SK-N-SH treated with all-trans-retinoic acid at 6 μM for 48 hours (cell line): ENCODE data around the gene CDT1.

Experiments
- ATAC-seq: fragments of 200-7000 bp; cut with Tn5 transposase; 3 replicates; pipeline ENCODE4 v1.9.1; 2020; ENCODE audit warnings: mild to moderate bottlenecking, moderate library complexity
- ARNTL ChIP-seq: fragments of 450-650 bp; formaldehyde crosslinking; IDR thresholded peaks from 2 replicates; pipeline ENCODE4 v1.5.0; 2020; ENCODE audit warnings: low read depth, mild to moderate bottlenecking, moderate library complexity, borderline replicate concordance
- CREB5 ChIP-seq: fragments of 250-450 bp; sonication (Bioruptor Pico); IDR thresholded peaks from 2 replicates; pipeline ENCODE4 v1.5.1; 2020; ENCODE audit warnings: low read depth, mild to moderate bottlenecking, moderate library complexity
- CSDC2 ChIP-seq: fragments of 250-450 bp; sonication (Bioruptor Pico); IDR thresholded peaks from 2 replicates; pipeline ENCODE4 v1.5.0; 2020; ENCODE audit warnings: mild to moderate bottlenecking, moderate library complexity
- ESRRG ChIP-seq: fragments of 250-450 bp; sonication (Bioruptor Pico); IDR thresholded peaks from 2 replicates; pipeline ENCODE4 v1.6.1; 2021; ENCODE audit warnings: mild to moderate bottlenecking
- GLIS3 ChIP-seq: fragments of 250-450 bp; sonication (Bioruptor Pico); IDR thresholded peaks from 2 replicates; pipeline ENCODE4 v1.5.0; 2020; ENCODE audit warnings: mild to moderate bottlenecking, moderate library complexity
- OSR1 ChIP-seq: fragments of 250-450 bp; sonication (Bioruptor Pico); IDR thresholded peaks from 2 replicates; pipeline ENCODE4 v1.8.0; 2022; ENCODE audit warnings: moderate library complexity, mild to moderate bottlenecking, inconsistent platforms
- POU6F1 ChIP-seq: fragments of 250-450 bp; sonication (Bioruptor Pico); IDR thresholded peaks from 2 replicates; pipeline ENCODE4 v1.8.0; 2021; ENCODE audit warnings: low read depth, mild to moderate bottlenecking, moderate library complexity, borderline replicate concordance
- PPARA ChIP-seq: fragments of 250-450 bp; sonication (Bioruptor Pico); IDR thresholded peaks from 2 replicates; pipeline ENCODE4 v1.5.0; 2020; ENCODE audit warnings: mild to moderate bottlenecking, borderline replicate concordance
- RARB ChIP-seq: fragments of 250-450 bp; sonication (Bioruptor Pico); IDR thresholded peaks from 2 replicates; pipeline ENCODE4 v1.8.0; 2021; ENCODE audit warnings: mild to moderate bottlenecking, moderate library complexity
- SNAI2 ChIP-seq: fragments of 250-450 bp; sonication (Bioruptor Pico); IDR thresholded peaks from 2 replicates; pipeline ENCODE4 v1.5.0; 2020; ENCODE audit warnings: mild to moderate bottlenecking, moderate library complexity
- TCF4 ChIP-seq: fragments of 250-450 bp; sonication (Bioruptor Pico); IDR thresholded peaks from 2 replicates; pipeline ENCODE4 v1.8.0; 2021; ENCODE audit warnings: mild to moderate bottlenecking, moderate library complexity, borderline replicate concordance
- TOX ChIP-seq: fragments of 250-450 bp; sonication (Bioruptor Pico); IDR thresholded peaks from 2 replicates; pipeline ENCODE4 v1.8.0; 2021; ENCODE audit warnings: mild to moderate bottlenecking, moderate library complexity, borderline replicate concordance
- ZFP3 ChIP-seq: fragments of 250-450 bp; sonication (Bioruptor Pico); IDR thresholded peaks from 2 replicates; pipeline ENCODE4 v1.5.0; 2020; ENCODE audit warnings: mild to moderate bottlenecking, moderate library complexity
- ZFP30 ChIP-seq: fragments of 450-650 bp; formaldehyde crosslinking; IDR thresholded peaks from 2 replicates; pipeline ENCODE4 v1.5.0; 2022; ENCODE audit warnings: mild to moderate bottlenecking, moderate library complexity
- ZNF565 ChIP-seq: fragments of 450-650 bp; formaldehyde crosslinking; conservative IDR thresholded peaks from 2 replicates; pipeline ENCODE4 v1.5.0; 2020; ENCODE audit warnings: low read depth, mild to moderate bottlenecking, moderate library complexity
- ZNF70 ChIP-seq: fragments of 450-650 bp; formaldehyde crosslinking; IDR thresholded peaks from 2 replicates; pipeline ENCODE4 v1.5.0; 2020; ENCODE audit warnings: mild to moderate bottlenecking, moderate library complexity
- TF ChIP-seq, protein P1 (sequence below): fragments of 250-450 bp; sonication (Bioruptor Pico); IDR thresholded peaks from 2 replicates; pipeline ENCODE4 v1.8.0; 2020; ENCODE audit warnings: mild to moderate bottlenecking, moderate library complexity, borderline replicate concordance
- TF ChIP-seq, protein P2 (sequence below): fragments of 250-450 bp; sonication (Bioruptor Pico); IDR thresholded peaks from 2 replicates; pipeline ENCODE4 v1.5.1; 2021; ENCODE audit warnings: mild to moderate bottlenecking, moderate library complexity

Gene CDT1

DNA sequence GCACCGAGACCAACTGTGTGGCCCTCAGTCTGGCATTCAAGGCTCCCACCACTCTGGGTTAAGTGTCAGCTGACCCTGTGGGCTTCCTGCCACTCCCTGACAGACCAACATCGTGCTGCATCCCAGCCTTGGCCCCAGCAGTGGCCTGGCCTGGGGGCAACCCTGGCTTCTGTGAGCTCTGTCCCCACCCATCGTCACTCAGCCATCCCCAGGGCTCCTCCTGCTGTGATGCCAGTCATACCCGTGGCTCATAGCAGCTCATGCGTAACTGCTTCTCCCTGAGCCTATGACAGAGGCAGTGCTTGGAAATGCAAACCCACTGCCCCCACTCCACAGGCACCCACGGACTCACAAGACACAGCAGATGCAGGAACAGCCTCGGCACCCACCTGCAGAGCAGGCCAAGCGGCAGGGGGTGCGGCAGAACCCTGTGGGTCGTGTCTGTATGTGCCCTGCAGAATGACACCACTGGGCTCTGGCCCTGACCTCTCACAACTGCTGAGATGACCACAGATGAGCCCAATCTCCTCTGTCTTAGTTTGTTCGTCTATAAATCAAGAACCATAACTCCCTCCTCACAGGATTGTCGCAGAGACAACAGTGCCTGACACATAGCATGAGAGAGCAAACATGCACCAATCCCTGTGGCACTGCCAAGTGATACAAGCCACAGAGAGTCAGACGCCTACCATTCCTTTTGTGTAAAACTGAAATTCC lies 45.2 kb upstream of the CDT1 start:
- ATAC-seq = no peak
- no peak for TF ChIP-seq ZFP30 (CRISPR knock-in tag)
- no peak for TF ChIP-seq OSR1 (CRISPR knock-in tag)
- TF ChIP-seq SNAI2 (CRISPR knock-in tag) = no peak
- TF ChIP-seq, protein P1, sequence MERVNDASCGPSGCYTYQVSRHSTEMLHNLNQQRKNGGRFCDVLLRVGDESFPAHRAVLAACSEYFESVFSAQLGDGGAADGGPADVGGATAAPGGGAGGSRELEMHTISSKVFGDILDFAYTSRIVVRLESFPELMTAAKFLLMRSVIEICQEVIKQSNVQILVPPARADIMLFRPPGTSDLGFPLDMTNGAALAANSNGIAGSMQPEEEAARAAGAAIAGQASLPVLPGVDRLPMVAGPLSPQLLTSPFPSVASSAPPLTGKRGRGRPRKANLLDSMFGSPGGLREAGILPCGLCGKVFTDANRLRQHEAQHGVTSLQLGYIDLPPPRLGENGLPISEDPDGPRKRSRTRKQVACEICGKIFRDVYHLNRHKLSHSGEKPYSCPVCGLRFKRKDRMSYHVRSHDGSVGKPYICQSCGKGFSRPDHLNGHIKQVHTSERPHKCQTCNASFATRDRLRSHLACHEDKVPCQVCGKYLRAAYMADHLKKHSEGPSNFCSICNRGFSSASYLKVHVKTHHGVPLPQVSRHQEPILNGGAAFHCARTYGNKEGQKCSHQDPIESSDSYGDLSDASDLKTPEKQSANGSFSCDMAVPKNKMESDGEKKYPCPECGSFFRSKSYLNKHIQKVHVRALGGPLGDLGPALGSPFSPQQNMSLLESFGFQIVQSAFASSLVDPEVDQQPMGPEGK (CRISPR knock-in tag) = no peak
- no peak for TF ChIP-seq CSDC2
- no peak for TF ChIP-seq ESRRG (CRISPR knock-in tag)
- TF ChIP-seq CREB5 (CRISPR knock-in tag) = no peak
- no peak for TF ChIP-seq PPARA (CRISPR knock-in tag)
- TF ChIP-seq ZFP3 (CRISPR knock-in tag) = no peak
- TF ChIP-seq, protein P2, sequence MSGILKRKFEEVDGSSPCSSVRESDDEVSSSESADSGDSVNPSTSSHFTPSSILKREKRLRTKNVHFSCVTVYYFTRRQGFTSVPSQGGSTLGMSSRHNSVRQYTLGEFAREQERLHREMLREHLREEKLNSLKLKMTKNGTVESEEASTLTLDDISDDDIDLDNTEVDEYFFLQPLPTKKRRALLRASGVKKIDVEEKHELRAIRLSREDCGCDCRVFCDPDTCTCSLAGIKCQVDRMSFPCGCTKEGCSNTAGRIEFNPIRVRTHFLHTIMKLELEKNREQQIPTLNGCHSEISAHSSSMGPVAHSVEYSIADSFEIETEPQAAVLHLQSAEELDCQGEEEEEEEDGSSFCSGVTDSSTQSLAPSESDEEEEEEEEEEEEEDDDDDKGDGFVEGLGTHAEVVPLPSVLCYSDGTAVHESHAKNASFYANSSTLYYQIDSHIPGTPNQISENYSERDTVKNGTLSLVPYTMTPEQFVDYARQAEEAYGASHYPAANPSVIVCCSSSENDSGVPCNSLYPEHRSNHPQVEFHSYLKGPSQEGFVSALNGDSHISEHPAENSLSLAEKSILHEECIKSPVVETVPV (CRISPR knock-in tag) = no peak
- TF ChIP-seq ZNF70 (CRISPR knock-in tag) = no peak
- TF ChIP-seq ARNTL = no peak
- no peak for TF ChIP-seq TOX (CRISPR knock-in tag)
- no peak for TF ChIP-seq GLIS3 (CRISPR knock-in tag)

GRCh38 chr16:88758944-88759244 lies 44.7 kb upstream of the CDT1 start:
- TF ChIP-seq TCF4 (CRISPR knock-in tag) (no peak), ZNF565 (CRISPR knock-in tag) (no peak), SNAI2 (CRISPR knock-in tag) (no peak)
- TF ChIP-seq, all 23 proteins: peak for 0
- ATAC-seq = no peak

GRCh38 chr16:88759245-88759975 lies 44.2 kb upstream of the CDT1 start:
- no peak for ATAC-seq
- TF ChIP-seq RARB (CRISPR knock-in tag) = no peak
- TF ChIP-seq ZFP30 (CRISPR knock-in tag) = no peak
- no peak for TF ChIP-seq GLIS3 (CRISPR knock-in tag)
- TF ChIP-seq TCF4 (CRISPR knock-in tag) = no peak
- TF ChIP-seq PPARA (CRISPR knock-in tag) = no peak
- no peak for TF ChIP-seq ZNF70 (CRISPR knock-in tag)
- TF ChIP-seq, protein P2 (CRISPR knock-in tag) = no peak
- TF ChIP-seq, protein P1 (CRISPR knock-in tag) = no peak
- no peak for TF ChIP-seq OSR1 (CRISPR knock-in tag)
- no peak for TF ChIP-seq POU6F1
- TF ChIP-seq CREB5 (CRISPR knock-in tag) = no peak
- no peak for TF ChIP-seq ZFP3 (CRISPR knock-in tag)
- no peak for TF ChIP-seq ARNTL
